ENCODE results near the gene ATAD1.
"Not testable (repeated sequence)": the region's sequence is repeated elsewhere in the genome, so short reads cannot be mapped to it uniquely, and the experiment has no call there.

Gene ATAD1

DNA sequence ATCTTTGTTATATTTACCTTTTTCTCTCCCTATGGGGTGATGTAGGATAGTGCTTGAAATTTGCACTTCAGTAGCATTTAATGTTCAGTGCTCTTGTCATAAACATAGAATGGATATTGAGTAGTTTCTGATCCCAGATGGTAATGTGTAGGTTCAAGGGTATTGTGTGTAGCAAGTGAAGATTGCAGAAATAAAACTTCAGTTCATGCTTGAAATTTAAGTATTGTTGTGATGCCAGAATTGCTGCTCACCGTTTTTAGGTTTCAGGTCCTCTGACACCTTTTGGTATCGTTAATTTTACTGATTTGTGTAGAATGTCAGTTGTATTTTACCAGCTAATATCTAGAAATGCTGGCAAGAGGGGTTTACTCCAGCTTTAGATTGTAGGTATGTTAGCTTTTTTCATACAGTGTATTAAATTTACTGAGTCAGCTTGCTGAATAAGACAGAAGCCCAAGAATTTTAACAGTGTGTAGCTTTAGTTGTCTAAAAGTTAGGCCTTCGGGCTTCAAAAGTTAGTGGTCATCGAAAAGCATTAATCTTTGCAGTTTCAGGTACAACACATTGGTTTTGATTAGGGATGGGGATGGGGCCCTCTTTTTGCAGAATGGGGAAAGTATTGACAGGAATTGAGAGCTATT lies 47.3 kb upstream of the ATAD1 start:
- TF ChIP-seq CTCF (IDR thresholded peaks at IDR 0.05; ENCODE audit: low read length) = no peak
- no peak for TF ChIP-seq EZH2 (IDR thresholded peaks at IDR 0.05; ENCODE audit: borderline replicate concordance, low read length)
- H3K36me3 ChIP-seq (ENCODE audit: insufficient read depth, low read length) = peaks cover 48% of the 10 kb centered on the region
- H3K9me3 ChIP-seq (ENCODE audit: low read length) = no peaks in the 10 kb centered on the region
- H2AFZ ChIP-seq (ENCODE audit: low read length) = no peak overlapping the region
- peaks cover 66% of the 10 kb centered on the region for H3K79me2 ChIP-seq (ENCODE audit: insufficient read depth, low read length)
- no peaks in the 10 kb centered on the region for H4K20me1 ChIP-seq (ENCODE audit: insufficient read depth, low read length)
- H3K9me2 ChIP-seq (ENCODE audit: low read depth, low read length) = no peaks in the 10 kb centered on the region
- H3K27me3 ChIP-seq (ENCODE audit: insufficient read depth, low read length) = no peaks in the 10 kb centered on the region
- H3K27ac ChIP-seq (ENCODE audit: low read depth, low read length, poor library complexity, severe bottlenecking) = peak overlapping the region; percentile 98
- peak overlapping the region; percentile 100 for H3K9ac ChIP-seq (ENCODE audit: low read length)
- H3F3A ChIP-seq (ENCODE audit: insufficient read depth, low read length) = no peaks in the 10 kb centered on the region
- peak overlapping the region; percentile 82 for H3K4me2 ChIP-seq (ENCODE audit: low read length)
- H3K4me1 ChIP-seq (ENCODE audit: insufficient read depth, low read length, severe bottlenecking) = peaks cover 38% of the 10 kb centered on the region
- peak overlapping the region; percentile 99 for H3K4me3 ChIP-seq (ENCODE audit: low read depth, low read length, poor library complexity, severe bottlenecking)

GRCh38 chr10:87864496-87865059 lies 46.6 kb upstream of the ATAD1 start:
- Histone ChIP-seq H3K9me3 (ENCODE audit: low read length) (no peaks in the 10 kb centered on the region), H3K36me3 (ENCODE audit: insufficient read depth, low read length) (peaks cover 42% of the 10 kb centered on the region), H3F3A (ENCODE audit: insufficient read depth, low read length) (no peaks in the 10 kb centered on the region), H3K27me3 (ENCODE audit: insufficient read depth, low read length) (no peaks in the 10 kb centered on the region), H3K79me2 (ENCODE audit: insufficient read depth, low read length) (peaks cover 59% of the 10 kb centered on the region), H4K20me1 (ENCODE audit: insufficient read depth, low read length) (no peaks in the 10 kb centered on the region), H3K9me2 (ENCODE audit: low read depth, low read length) (no peaks in the 10 kb centered on the region), H3K4me1 (ENCODE audit: insufficient read depth, low read length, severe bottlenecking) (peaks cover 35% of the 10 kb centered on the region), H3K4me2 (ENCODE audit: low read length) (peak overlapping the region; percentile 82), H3K9ac (ENCODE audit: low read length) (peak overlapping the region; percentile 100), H3K27ac (ENCODE audit: low read depth, low read length, poor library complexity, severe bottlenecking) (peak overlapping the region; percentile 98), H2AFZ (ENCODE audit: low read length) (no peak overlapping the region), H3K4me3 (ENCODE audit: low read depth, low read length, poor library complexity, severe bottlenecking) (peak overlapping the region; percentile 99)
- TF ChIP-seq CTCF (IDR thresholded peaks at IDR 0.05; ENCODE audit: low read length) (no peak), EZH2 (IDR thresholded peaks at IDR 0.05; ENCODE audit: borderline replicate concordance, low read length) (no peak)

DNA sequence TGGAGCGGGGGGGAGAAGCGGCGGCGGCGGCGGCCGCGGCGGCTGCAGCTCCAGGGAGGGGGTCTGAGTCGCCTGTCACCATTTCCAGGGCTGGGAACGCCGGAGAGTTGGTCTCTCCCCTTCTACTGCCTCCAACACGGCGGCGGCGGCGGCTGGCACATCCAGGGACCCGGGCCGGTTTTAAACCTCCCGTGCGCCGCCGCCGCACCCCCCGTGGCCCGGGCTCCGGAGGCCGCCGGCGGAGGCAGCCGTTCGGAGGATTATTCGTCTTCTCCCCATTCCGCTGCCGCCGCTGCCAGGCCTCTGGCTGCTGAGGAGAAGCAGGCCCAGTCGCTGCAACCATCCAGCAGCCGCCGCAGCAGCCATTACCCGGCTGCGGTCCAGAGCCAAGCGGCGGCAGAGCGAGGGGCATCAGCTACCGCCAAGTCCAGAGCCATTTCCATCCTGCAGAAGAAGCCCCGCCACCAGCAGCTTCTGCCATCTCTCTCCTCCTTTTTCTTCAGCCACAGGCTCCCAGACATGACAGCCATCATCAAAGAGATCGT lies 46.0 kb upstream of the ATAD1 start:
- peak overlapping the region; percentile 92 for H3K4me2 ChIP-seq (ENCODE audit: low read length)
- not testable (repeated sequence) for H3F3A ChIP-seq (ENCODE audit: insufficient read depth, low read length); H3K27me3 ChIP-seq (ENCODE audit: insufficient read depth, low read length); H3K9me2 ChIP-seq (ENCODE audit: low read depth, low read length); H3K9me3 ChIP-seq (ENCODE audit: low read length); H4K20me1 ChIP-seq (ENCODE audit: insufficient read depth, low read length); H2AFZ ChIP-seq (ENCODE audit: low read length)
- H3K4me3 ChIP-seq (ENCODE audit: low read depth, low read length, poor library complexity, severe bottlenecking) = peak overlapping the region; percentile 99
- peak overlapping the region; percentile 98 for H3K27ac ChIP-seq (ENCODE audit: low read depth, low read length, poor library complexity, severe bottlenecking)
- H3K9ac ChIP-seq (ENCODE audit: low read length) = peak overlapping the region; percentile 100
- H3K79me2 ChIP-seq (ENCODE audit: insufficient read depth, low read length) = peaks cover 53% of the 10 kb centered on the region
- peaks cover 38% of the 10 kb centered on the region for H3K36me3 ChIP-seq (ENCODE audit: insufficient read depth, low read length)
- peaks cover 29% of the 10 kb centered on the region for H3K4me1 ChIP-seq (ENCODE audit: insufficient read depth, low read length, severe bottlenecking)

Data from OCI-LY1 (cell line).